NCI-H2107 (cell line): ENCODE results near the gene ZNF860.
"Not testable (repeated sequence)": the region's sequence is repeated elsewhere in the genome, so short reads cannot be mapped to it uniquely, and the experiment has no call there.

Source experiments
- DNase-seq: peaks from one replicate; lab custom pipeline; 2025; lab: John Stamatoyannopoulos, UW

ZNF860 gene

DNA sequence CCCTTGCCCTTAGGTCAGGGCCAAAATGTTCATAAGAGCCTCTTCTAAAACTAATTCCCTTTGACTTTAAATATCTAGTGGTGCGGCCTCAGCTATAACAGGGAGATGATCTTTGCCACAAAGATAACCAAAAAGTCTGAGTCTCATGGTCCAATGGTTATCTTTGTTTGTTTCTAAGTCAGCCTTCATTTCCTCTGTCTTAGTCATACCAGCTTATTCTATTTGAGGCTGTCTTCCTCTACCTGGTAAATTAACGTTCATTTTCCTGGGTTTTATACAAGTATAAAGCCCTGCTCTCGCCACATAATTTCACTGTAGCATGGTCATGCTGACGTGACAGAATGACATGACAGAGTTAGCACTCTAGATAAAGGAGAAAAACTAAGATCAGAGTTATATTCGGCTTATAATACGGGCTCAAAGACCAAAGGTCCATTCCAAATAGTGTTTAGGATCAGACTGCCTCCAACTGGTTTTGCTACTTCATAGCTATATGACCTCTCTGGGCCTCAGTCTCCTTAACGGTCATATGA lies 18.4 kb downstream of the ZNF860 start:
- DNase-seq = no peak

DNA sequence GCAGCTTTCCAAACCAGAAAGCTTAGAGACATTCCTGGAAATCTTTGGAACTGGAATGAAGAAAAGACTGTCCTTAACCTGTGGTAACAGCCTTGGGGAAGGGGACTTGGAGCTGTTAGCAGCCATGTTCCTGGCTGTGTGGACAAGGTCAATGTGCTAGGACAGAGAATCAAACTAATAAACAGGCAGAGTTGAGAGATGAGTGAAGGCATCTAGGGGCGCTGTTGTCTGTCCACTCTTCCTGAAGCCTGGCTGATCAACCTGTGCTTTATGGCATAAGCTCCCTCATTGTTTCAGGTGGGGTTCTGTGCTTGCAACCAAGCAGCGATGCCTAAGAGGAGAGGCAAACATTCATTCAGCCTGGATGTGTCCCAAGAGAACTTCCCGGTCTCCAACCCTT lies 19.3 kb downstream of the ZNF860 start:
- DNase-seq = no peak

DNA sequence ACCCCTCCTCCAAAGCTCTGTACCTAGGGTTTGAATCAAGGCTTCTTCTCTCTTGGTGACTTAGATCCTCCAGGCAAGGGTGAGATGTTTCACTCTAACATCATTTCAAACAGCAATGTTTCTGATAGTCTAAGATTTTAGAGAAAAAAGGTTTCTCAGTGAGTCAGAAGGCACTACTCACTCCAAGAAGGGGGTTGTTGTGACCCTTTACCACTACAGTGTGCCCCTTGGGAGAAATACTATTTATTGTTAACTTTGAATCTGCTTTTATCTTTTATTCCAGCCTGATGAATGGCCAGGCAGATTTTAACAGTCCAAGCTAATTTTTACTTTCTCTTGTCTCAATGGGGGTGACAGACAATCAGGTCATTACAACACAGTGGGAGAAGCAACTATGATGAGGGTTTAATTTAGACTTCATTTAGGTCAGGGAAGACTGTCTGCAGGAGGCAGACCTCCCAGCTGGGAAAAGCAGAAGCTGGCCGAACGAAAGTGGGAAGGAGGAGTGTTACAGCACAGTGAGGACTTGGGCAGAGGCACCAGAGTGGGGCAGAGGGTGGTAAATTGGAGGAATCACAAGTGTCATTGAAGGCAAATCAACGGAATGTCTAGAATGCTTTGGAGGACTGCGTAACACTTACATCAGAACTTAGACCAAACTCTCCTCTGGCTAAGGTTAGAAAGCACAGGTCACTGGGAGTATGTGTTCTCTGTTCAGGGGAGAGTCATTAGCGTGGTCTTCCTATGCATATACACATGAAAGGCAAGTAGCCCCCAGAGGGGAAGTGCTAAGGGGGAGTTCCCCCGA lies 21.2 kb downstream of the ZNF860 start:
- no peak for DNase-seq

DNA sequence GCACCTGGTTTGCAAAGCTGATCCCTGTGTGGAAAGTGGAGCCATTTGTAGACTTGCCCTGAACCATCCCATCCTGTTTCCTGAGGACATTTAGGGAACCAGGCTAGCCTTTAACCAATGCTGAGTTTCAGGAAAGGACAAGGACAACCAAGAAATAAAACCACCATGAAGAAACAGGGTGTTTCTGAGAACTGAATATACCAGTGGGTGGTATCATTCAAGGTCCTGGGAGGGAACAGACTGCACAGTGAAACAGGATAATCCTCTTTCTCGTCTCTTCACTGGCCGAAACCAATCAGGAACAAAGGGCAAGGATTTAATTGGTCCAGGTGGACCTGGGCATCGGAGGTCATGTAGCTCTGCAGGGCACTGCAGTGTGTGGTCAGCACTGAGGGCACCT lies 21.8 kb downstream of the ZNF860 start:
- DNase-seq = no peak

DNA sequence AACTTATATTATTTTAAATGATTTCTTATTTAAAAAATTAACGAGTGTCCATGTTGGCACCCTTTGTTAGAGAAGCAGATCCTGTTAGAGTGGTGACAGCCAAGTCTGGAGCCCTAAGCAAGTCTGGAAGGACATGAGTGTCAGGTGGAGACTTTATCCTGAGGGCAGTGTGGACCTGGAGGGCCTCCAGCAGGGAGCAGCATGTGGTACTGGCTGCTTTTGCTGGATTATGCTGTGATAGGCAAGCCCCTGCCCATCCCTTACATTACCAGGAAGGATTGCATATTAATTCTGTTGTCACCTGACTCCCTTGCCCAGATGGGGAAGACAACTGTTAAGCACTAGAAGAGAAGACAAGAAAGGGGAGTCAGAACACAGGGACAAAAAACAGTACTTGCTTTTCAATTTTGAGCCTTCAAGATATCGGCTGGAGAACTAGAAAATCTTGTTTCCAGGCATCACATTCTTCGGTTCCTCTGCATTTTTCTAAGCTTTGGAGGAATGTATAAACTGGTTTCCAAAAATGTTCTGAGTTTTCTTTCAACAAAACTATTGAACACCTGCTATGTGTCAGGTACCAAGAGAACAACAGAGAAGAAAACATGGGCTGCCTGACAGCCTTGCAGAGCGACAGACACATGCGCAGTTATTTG lies 22.7 kb downstream of the ZNF860 start:
- DNase-seq = no peak

- no peak for DNase-seq
Observed at GRCh38 chr3:32009101-32009500, 27.6 kb downstream of the ZNF860 start.

DNA sequence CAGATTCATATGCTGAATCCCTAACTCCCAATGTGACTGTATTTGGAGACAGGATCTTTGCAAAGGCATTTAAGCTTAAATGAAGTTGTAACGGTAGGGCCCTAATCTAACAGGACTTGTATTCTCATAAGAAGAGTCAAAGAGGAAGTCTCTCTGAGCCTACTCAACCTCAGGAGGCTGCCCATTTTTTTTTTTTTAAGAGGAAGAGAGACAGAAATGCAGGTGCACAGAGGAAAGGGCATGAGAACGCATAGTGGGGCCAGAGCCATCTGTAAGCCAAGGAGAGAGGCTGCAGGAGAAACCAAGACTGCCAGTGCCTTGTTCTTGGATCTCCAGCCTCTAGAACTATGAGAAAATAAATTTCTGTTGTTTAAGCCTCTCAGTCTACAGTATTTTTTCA lies 28.4 kb downstream of the ZNF860 start:
- DNase-seq = no peak

- not testable (repeated sequence) for DNase-seq
Observed at GRCh38 chr3:32010699-32011098, 29.1 kb downstream of the ZNF860 start.

DNA sequence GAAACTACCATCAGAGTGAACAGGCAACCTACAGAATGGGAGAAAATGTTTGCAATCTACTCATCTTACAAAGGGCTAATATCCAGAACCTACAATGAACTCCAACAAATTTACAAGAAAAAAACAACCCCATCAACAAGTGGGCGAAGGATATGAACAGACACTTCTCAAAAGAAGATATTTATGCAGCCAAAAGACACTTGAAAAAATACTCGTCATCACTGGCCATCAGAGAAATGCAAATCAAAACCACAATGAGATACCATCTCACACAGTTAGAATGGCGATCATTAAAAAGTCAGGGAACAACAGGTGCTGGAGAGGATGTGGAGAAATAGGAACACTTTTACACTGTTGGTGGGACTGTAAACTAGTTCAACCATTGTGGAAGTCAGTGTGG lies 34.1 kb downstream of the ZNF860 start:
- not testable (repeated sequence) for DNase-seq

DNA sequence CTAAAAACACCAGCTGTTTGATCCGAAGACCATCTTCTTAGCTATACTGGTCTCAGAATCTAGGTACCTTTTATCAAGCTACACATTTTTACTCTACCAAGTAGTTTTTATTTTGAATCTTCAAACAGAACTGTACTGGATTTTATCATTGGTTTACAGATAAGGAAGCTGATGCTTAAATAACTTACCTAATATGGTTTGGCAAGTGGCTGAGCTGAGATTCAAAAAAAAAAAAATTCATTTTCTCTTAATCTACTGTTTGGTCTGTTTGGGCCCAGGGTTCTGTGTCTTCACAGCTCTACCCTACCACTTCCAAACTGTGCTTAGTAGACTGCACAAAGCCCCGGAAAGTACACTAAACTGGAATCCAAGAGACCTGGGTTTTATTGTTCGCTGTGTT lies 35.7 kb downstream of the ZNF860 start:
- no peak for DNase-seq

DNA sequence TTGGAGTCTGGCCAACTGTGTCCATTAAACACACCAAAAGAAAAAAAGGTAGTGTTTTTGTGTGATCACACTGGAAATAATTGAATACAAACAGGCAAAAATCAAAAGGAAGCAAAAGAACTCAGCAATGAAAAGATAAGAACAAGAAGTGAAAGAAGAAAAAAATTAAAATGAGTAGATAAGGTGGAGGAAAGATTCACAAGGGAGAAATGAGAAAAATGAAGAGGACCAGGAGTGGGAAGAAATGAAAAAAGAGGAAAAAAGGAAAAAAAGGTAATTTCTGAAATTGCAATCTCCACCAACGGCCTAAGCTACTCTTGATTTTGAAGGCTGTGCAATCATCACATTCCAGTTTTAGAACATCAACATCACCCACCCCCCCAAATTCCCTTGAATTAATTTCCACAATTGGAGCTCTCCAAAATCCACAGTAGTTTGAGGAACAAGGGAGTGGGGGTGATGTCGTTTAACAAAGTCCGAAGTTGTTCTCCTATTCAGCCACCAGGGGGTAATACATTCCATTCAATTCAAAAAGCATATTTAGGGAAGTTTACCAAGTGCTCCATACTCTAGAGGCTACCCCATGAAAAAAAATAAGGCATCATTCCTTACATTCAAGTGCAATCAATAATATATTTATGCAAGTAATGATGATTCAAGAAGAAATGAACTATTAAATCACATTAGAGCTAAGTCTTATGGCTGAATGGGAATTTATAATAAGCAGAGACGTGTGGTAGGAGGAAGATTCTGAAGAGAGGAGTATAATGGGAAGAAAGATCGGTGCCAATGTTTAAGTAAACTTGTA lies 37.4 kb downstream of the ZNF860 start:
- DNase-seq = no peak

GRCh38 chr3:32021155-32021554 lies 39.6 kb downstream of the ZNF860 start:
- no peak for DNase-seq

- no peak for DNase-seq
Observed at GRCh38 chr3:32021748-32022147, 40.2 kb downstream of the ZNF860 start.

DNA sequence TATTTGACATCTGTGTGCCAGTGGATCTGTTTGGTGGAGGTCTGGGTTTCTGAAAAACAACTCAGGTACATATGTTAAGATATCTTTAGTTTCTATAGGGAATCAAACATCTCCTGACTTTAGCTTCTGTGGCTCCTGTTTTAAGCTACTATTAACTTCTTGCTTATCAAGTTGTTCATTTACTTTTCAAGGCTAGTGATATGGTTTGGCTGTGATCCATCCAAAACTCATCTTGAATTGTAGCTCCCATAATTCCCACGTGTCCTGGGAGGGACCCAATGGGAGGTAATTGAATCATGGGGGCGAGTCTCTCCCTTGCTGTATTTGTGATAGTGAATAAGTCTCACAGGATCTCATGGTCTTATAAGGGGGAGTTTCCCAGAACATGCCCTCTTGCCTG lies 41.4 kb downstream of the ZNF860 start:
- no peak for DNase-seq

DNA sequence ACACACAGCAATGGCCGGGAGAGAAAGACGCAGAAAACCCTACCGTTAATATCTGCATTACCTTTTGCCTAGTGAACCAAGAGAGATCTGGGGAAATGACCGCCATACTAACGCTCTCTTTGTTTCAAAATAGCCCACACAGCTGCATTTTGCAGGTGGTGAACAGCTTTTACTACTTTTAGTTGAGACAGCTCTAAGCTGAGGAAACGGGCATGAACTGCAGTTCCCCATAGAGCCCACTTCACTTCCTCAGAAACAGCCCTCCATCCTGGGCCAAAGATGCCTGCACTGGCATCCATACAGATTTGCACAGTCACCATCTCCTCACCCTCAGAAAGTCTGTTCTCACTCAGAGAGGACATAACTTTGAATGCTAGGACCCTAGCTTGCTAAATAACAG lies 45.0 kb downstream of the ZNF860 start:
- no peak for DNase-seq

- DNase-seq = no peak
Observed at GRCh38 chr3:32037932-32038267, 56.4 kb downstream of the ZNF860 start.

DNA sequence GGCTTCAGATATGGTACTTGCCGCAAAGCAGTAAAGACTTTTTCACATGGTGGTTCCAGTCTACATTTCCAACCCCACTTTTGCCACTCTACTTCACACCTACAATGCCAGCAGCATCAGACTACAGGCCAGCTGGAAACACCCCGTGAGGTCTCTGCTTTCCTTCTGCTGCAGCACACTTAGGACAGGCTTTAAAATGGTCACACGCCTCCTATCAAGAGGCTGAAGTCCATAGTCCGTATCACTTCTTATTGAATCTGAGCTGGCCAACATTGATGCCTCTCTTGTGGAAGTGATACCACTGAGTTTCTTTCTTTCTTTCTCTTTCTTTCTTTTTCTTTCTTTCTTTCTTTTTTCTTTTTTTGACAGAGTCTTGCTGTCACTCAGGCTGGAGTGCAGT lies 59.8 kb downstream of the ZNF860 start:
- DNase-seq = no peak
